Transverse colon (tissue), 4 donors: Measurements from ENCODE around the gene PCNX4.

Experiments
- CTCF ChIP-seq, 5 experiments: fragments of 200-600 bp in 3 of 5; fragments of 450-650 bp in 2 of 5; sonication (generic) in 3 of 5; IDR thresholded peaks; 1 replicate in 2 of 5; 2 replicates in 3 of 5; pipeline ENCODE4 v1.5.1; 2016 to 2017; ENCODE audit warnings: antibody characterized with exemption in 5 of 5, inconsistent platforms in 3 of 5, mild to moderate bottlenecking in 2 of 5, moderate library complexity in 1 of 5
- POLR2A ChIP-seq: fragments of 450-650 bp; IDR thresholded peaks from one replicate; pipeline ENCODE4 v1.6.1; 2016; ENCODE audit warnings: antibody characterized with exemption, mild to moderate bottlenecking, moderate library complexity
- POLR2AphosphoS5 ChIP-seq, 3 donors: sonication (generic); formaldehyde crosslinking; IDR thresholded peaks; one replicate each; pipeline ENCODE4 v1.6.1; 2016; ENCODE audit warnings: antibody characterized with exemption in 3 of 3

- TF ChIP-seq POLR2A (no peak), CTCF (IDR thresholded peaks at IDR 0.05) (no peak), POLR2AphosphoS5 (IDR thresholded peaks at IDR 0.05) (no peak)
Observed at GRCh38 chr14:60095781-60096450, 4.2 kb downstream of the PCNX4 start.
